Endothelial cell (in vitro differentiated cells): ENCODE results near the gene WEE1. TPM values are rescaled to one million over a fixed set of nuclear protein-coding genes. Genes with fewer than 3 reads are reported as not detected.
A peak's percentile ranks its signal among the peaks of the same experiment; 100 is the strongest.

ENCODE experiments used
- DNase-seq: peaks from one replicate; pipeline ENCODE4 v3.0.0; 2021; ENCODE audit warnings: low spot score
- H3K27ac Mint-ChIP-seq: one replicate; pipeline ENCODE4 v1.8.0; 2021; ENCODE audit warnings: mixed read lengths, inconsistent platforms; ENCODE audit not compliant: unreplicated experiment
- H3K27me3 Mint-ChIP-seq: one replicate; pipeline ENCODE4 v1.8.0; 2021; ENCODE audit warnings: mild to moderate bottlenecking, moderate library complexity, mixed read lengths, inconsistent platforms; ENCODE audit not compliant: unreplicated experiment
- H3K36me3 Mint-ChIP-seq: one replicate; pipeline ENCODE4 v1.8.0; 2021; ENCODE audit warnings: mild to moderate bottlenecking, low read depth, mixed read lengths, inconsistent platforms; ENCODE audit not compliant: unreplicated experiment
- H3K4me1 Mint-ChIP-seq: one replicate; pipeline ENCODE4 v1.8.0; 2021; ENCODE audit warnings: mild to moderate bottlenecking, mixed read lengths, inconsistent platforms; ENCODE audit not compliant: unreplicated experiment
- H3K4me3 Mint-ChIP-seq: one replicate; pipeline ENCODE4 v1.8.0; 2021; ENCODE audit warnings: mild to moderate bottlenecking, mixed read lengths, inconsistent platforms; ENCODE audit not compliant: unreplicated experiment
- H3K9me3 Mint-ChIP-seq: one replicate; pipeline ENCODE4 v1.8.0; 2021; ENCODE audit warnings: mixed read lengths, inconsistent platforms; ENCODE audit not compliant: unreplicated experiment
- CTCF ChIP-seq: fragments of 200-600 bp; sonication (generic); IDR thresholded peaks from one replicate; pipeline ENCODE4 v1.5.0; 2021; ENCODE audit warnings: antibody characterized with exemption; ENCODE audit not compliant: unreplicated experiment
- total RNA-seq: library from RNA; stranded (reverse); fragmentation: NEBNext Ultra II Directional; extraction: Animal tissue kit (Norgen Biotek cat#: 25700); gene quantifications from one replicate; pipeline ENCODE4 v1.2.1, GENCODE V29; 2021; ENCODE audit not compliant: unreplicated experiment

Gene WEE1
- total RNA-seq, 1 donor from 2014 or later = 24.0 TPM

GRCh38 chr11:9633679-9634078 is 60.2 kb downstream of the WEE1 start:
- Mint-ChIP-seq H3K4me3 (no peak overlapping the region), H3K27me3 (peaks cover 5% of the 10 kb centered on the region), H3K36me3 (no peaks in the 10 kb centered on the region), H3K9me3 (no peaks in the 10 kb centered on the region), H3K27ac (no peak overlapping the region), H3K4me1 (peaks cover 8% of the 10 kb centered on the region)
- no peak for DNase-seq
- no peak for TF ChIP-seq CTCF

- no peak overlapping the region for H3K27ac Mint-ChIP-seq
Observed at GRCh38 chr11:9636691-9637090, 63.2 kb downstream of the WEE1 start.

GRCh38 chr11:9639099-9639498 is 65.6 kb downstream of the WEE1 start:
- H3K4me1 Mint-ChIP-seq = peaks cover 21% of the 10 kb centered on the region
- no peaks in the 10 kb centered on the region for H3K9me3 Mint-ChIP-seq
- H3K27me3 Mint-ChIP-seq = peaks cover 10% of the 10 kb centered on the region
- H3K36me3 Mint-ChIP-seq = no peaks in the 10 kb centered on the region
- DNase-seq = no peak
- TF ChIP-seq CTCF = no peak
- no peak overlapping the region for H3K4me3 Mint-ChIP-seq
- peak overlapping the region; percentile 58 for H3K27ac Mint-ChIP-seq

More at GRCh38 chr11:9636691-9637090, 63.2 kb downstream of the WEE1 start:
- H3K4me3 Mint-ChIP-seq = no peak overlapping the region
- H3K4me1 Mint-ChIP-seq = peaks cover 17% of the 10 kb centered on the region
- TF ChIP-seq CTCF = no peak
- no peaks in the 10 kb centered on the region for H3K36me3 Mint-ChIP-seq
- H3K9me3 Mint-ChIP-seq = no peaks in the 10 kb centered on the region
- DNase-seq = no peak
- peaks cover 8% of the 10 kb centered on the region for H3K27me3 Mint-ChIP-seq

Other genes starting within 250 kb of the WEE1 start
- 106 TPM for gene IPO7, start 189.0 kb upstream of the WEE1 start, total RNA-seq
- 27.2 TPM for gene ZNF143, start 112.7 kb upstream of the WEE1 start, total RNA-seq
- 36.0 TPM for gene SWAP70, start 90.4 kb downstream of the WEE1 start, total RNA-seq